Activated CD8-positive, alpha-beta T cell treated with anti-CD3 and anti-CD28 coated beads for 36 hours (primary cell): ENCODE measurements around the gene TPRG1. TPM values are rescaled to one million over a fixed set of nuclear protein-coding genes. Genes with fewer than 3 reads are reported as not detected.

Experiments used
- ATAC-seq: fragments of 200-7000 bp; cut with Tn5 transposase; one replicate; pipeline ENCODE4 v1.10.0; 2021; ENCODE audit warnings: mild to moderate bottlenecking, moderate library complexity
- CTCF ChIA-PET: fragments of 350-600 bp; sonication (Branson Sonifier 250); formaldehyde crosslinking; loops from one replicate; lab custom pipeline; 2021; ENCODE audit warnings: antibody characterized with exemption; lab: Charles Lee
- POLR2A ChIA-PET: fragments of 350-600 bp; sonication (Branson Sonifier 250); formaldehyde crosslinking; loops from one replicate; lab custom pipeline; 2021; ENCODE audit warnings: antibody characterized with exemption; lab: Charles Lee
- DNase-seq: peaks from one replicate; pipeline ENCODE4 v3.0.0-alpha.2; 2020
- H3K27ac Mint-ChIP-seq: one replicate; pipeline ENCODE4 v1.8.0; 2021; ENCODE audit warnings: mild to moderate bottlenecking, mixed read lengths
- H3K27me3 Mint-ChIP-seq: one replicate; pipeline ENCODE4 v1.8.0; 2021; ENCODE audit warnings: mixed read lengths
- H3K36me3 Mint-ChIP-seq: one replicate; pipeline ENCODE4 v1.8.0; 2021; ENCODE audit warnings: low read depth, mixed read lengths
- H3K4me1 Mint-ChIP-seq: one replicate; pipeline ENCODE4 v1.8.0; 2021; ENCODE audit warnings: low read depth, mixed read lengths
- H3K4me3 Mint-ChIP-seq: one replicate; pipeline ENCODE4 v1.8.0; 2021; ENCODE audit warnings: mild to moderate bottlenecking, moderate library complexity, mixed read lengths
- H3K9me3 Mint-ChIP-seq: one replicate; pipeline ENCODE4 v1.8.0; 2021; ENCODE audit warnings: mixed read lengths
- CTCF ChIP-seq: fragments of 200-600 bp; IDR thresholded peaks from one replicate; pipeline ENCODE4 v1.8.0; 2022; ENCODE audit warnings: antibody characterized with exemption, mild to moderate bottlenecking
- intact Hi-C: fragments of 100-400 bp; cut with micrococcal nuclease; formaldehyde crosslinking; loops from one replicate; pipeline ENCODE4 v1.10.0; 2022
- total RNA-seq, 2 experiments: library from RNA; stranded (reverse); gene quantifications; one replicate each; pipeline ENCODE4 v1.2.3, GENCODE V29; 2021

Gene TPRG1
- total RNA-seq, 2 experiments from 2014 or later, result 2.5 to 3.0 TPM

DNA sequence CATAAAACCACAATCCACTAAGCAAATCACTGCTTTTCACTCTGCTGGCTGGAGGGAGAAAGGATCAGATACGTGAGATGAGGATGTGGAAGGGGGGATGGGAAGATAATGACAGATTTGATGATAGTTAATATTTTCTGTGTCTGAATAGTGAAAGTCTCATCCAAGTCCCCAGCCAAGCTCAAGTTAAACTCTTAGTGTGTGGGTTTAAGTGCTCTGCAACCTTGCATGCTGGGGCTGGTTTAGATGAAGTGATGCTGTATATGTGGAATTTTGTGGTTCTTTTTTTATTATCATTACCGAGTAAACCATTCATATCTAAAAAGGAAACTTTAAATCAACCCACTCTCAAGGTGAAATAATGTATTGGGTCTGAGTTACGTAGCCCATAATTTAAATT is 111.0 kb downstream of the TPRG1 start:
- TF ChIP-seq CTCF, result no peak
- Mint-ChIP-seq H3K4me1 (peaks cover 22% of the 10 kb centered on the region), H3K27me3 (no peaks in the 10 kb centered on the region), H3K4me3 (no peak overlapping the region), H3K36me3 (no peaks in the 10 kb centered on the region), H3K27ac (no peak overlapping the region), H3K9me3 (no peaks in the 10 kb centered on the region)
- POLR2A ChIA-PET, result no interaction called here
- DNase-seq (no peak), ATAC-seq (no peak)
- CTCF ChIA-PET, result interaction anchor here (1.1 kb wide), 1 partner anchor 72 kb away, joined by 3 read pairs; no protein-coding TSS in a partner anchor
- intact Hi-C loops, result no loop called here

- no peak overlapping the region for H3K4me3 Mint-ChIP-seq
- intact Hi-C loops, result loop anchor here (5.0 kb wide), 1 partner anchor 36 kb away; no protein-coding TSS in a partner anchor
- DNase-seq (no peak), ATAC-seq (no peak)
- ChIA-PET POLR2A (no interaction called here), CTCF (no interaction called here)
- no peak overlapping the region for H3K27ac Mint-ChIP-seq
- no peak for TF ChIP-seq CTCF
- no peaks in the 10 kb centered on the region for H3K27me3 Mint-ChIP-seq
- H3K36me3 Mint-ChIP-seq, result no peaks in the 10 kb centered on the region
- no peaks in the 10 kb centered on the region for H3K9me3 Mint-ChIP-seq
- H3K4me1 Mint-ChIP-seq, result peaks cover 36% of the 10 kb centered on the region
Measured at GRCh38 chr3:189286188-189286587, 114.4 kb downstream of the TPRG1 start.

GRCh38 chr3:189286916-189287315 is 115.1 kb downstream of the TPRG1 start:
- CTCF ChIA-PET, result no interaction called here
- intact Hi-C loops, result loop anchor here (5.0 kb wide), 1 partner anchor 35 kb away; no protein-coding TSS in a partner anchor
- Mint-ChIP-seq H3K36me3 (no peaks in the 10 kb centered on the region), H3K4me1 (peaks cover 36% of the 10 kb centered on the region), H3K27me3 (no peaks in the 10 kb centered on the region), H3K4me3 (no peak overlapping the region), H3K9me3 (no peaks in the 10 kb centered on the region), H3K27ac (no peak overlapping the region)
- no peak for DNase-seq
- POLR2A ChIA-PET, result no interaction called here
- no peak for TF ChIP-seq CTCF
- no peak for ATAC-seq

- peaks cover 33% of the 10 kb centered on the region for H3K4me1 Mint-ChIP-seq
- peak; percentile 79 for ATAC-seq
Measured at GRCh38 chr3:189288348-189289235, 116.8 kb downstream of the TPRG1 start.

More at GRCh38 chr3:189288348-189289235, 116.8 kb downstream of the TPRG1 start:
- Mint-ChIP-seq H3K4me3 (no peak overlapping the region), H3K27me3 (no peaks in the 10 kb centered on the region), H3K9me3 (no peaks in the 10 kb centered on the region), H3K36me3 (no peaks in the 10 kb centered on the region), H3K27ac (peak overlapping the region; percentile 0)
- CTCF ChIA-PET, result interaction anchor here (0.7 to 3.5 kb wide), 5 partner anchors 9 to 222 kb away, joined by 3 to 17 read pairs (median 4); no protein-coding TSS in a partner anchor
- intact Hi-C loops, result loop anchor here (5.0 kb wide), 1 partner anchor 34 kb away; no protein-coding TSS in a partner anchor
- no peak for DNase-seq
- POLR2A ChIA-PET, result interaction anchor here (0.6 to 0.9 kb wide), 3 partner anchors 11 to 1111 kb away, joined by 3 to 4 read pairs (median 3); no protein-coding TSS in a partner anchor
- TF ChIP-seq CTCF, result no peak
